ENCODE results near the gene NUDT1.

Gene NUDT1

GRCh38 chr7:2272031-2272430 lies 30.0 kb downstream of the NUDT1 start:
- H3K4me1 Mint-ChIP-seq (ENCODE audit: low read depth) = no peaks in the 10 kb centered on the region
- H3K9me3 Mint-ChIP-seq = no peaks in the 10 kb centered on the region
- H3K36me3 Mint-ChIP-seq (ENCODE audit: low read depth) = no peaks in the 10 kb centered on the region
- H3K27me3 Mint-ChIP-seq (ENCODE audit: low read depth) = no peaks in the 10 kb centered on the region
- H3K4me3 Mint-ChIP-seq = no peak overlapping the region
- H3K27ac Mint-ChIP-seq = no peak overlapping the region

DNA sequence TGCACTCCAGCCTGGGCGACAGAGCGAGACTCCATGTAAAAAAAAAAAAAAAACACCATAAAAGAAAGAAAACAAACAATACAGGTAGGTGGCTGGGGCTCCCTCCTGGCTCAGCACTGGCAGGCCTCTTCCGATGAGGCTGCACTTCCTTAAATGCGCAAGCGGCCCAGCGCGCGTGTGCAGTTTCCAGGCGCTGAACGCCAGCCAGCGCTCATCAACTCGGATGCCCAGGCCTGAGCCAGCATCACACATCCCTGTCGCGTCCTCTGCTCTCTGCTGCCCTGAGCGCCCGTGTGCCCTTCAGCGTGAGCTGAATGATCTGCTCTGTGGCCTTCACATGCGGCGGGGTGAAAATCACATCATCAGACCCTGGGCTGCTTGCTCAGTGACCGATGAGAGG lies 31.8 kb downstream of the NUDT1 start:
- no peak overlapping the region for H3K27ac Mint-ChIP-seq
- H3K36me3 Mint-ChIP-seq (ENCODE audit: low read depth) = no peaks in the 10 kb centered on the region
- no peaks in the 10 kb centered on the region for H3K4me1 Mint-ChIP-seq (ENCODE audit: low read depth)
- no peaks in the 10 kb centered on the region for H3K27me3 Mint-ChIP-seq (ENCODE audit: low read depth)
- no peak overlapping the region for H3K4me3 Mint-ChIP-seq
- H3K9me3 Mint-ChIP-seq = no peaks in the 10 kb centered on the region

- Mint-ChIP-seq H3K27me3 (ENCODE audit: low read depth) (no peaks in the 10 kb centered on the region), H3K9me3 (no peaks in the 10 kb centered on the region), H3K4me1 (ENCODE audit: low read depth) (no peaks in the 10 kb centered on the region), H3K36me3 (ENCODE audit: low read depth) (no peaks in the 10 kb centered on the region), H3K27ac (no peak overlapping the region), H3K4me3 (no peak overlapping the region)
Observed at GRCh38 chr7:2274666-2275065, 32.6 kb downstream of the NUDT1 start.

DNA sequence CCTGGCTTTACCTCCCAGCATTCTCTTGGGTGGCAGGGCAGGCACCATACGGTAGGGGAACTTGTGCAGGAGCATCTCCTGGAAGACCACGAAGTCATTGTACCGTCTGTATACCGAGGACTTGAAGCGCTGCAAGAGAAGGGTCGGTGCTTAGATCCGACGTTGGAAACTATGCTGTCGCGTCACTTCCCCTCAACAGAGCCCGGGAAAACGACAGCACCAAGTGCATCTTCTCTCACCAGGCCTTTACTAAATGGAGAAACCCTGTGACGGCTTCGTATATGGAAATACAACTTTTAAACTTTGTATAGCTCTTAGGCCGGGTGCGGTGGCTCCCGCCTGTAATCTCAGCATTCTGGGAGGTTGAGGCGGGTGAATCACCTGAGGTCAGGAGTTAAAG lies 33.1 kb downstream of the NUDT1 start:
- Mint-ChIP-seq H3K36me3 (ENCODE audit: low read depth) (no peaks in the 10 kb centered on the region), H3K4me3 (no peak overlapping the region), H3K27ac (no peak overlapping the region), H3K4me1 (ENCODE audit: low read depth) (peaks cover 3% of the 10 kb centered on the region), H3K27me3 (ENCODE audit: low read depth) (no peaks in the 10 kb centered on the region), H3K9me3 (no peaks in the 10 kb centered on the region)

GRCh38 chr7:2276107-2276506 lies 34.1 kb downstream of the NUDT1 start:
- Mint-ChIP-seq H3K4me3 (no peak overlapping the region), H3K27ac (no peak overlapping the region), H3K9me3 (no peaks in the 10 kb centered on the region), H3K27me3 (ENCODE audit: low read depth) (no peaks in the 10 kb centered on the region), H3K4me1 (ENCODE audit: low read depth) (peaks cover 3% of the 10 kb centered on the region), H3K36me3 (ENCODE audit: low read depth) (no peaks in the 10 kb centered on the region)

GRCh38 chr7:2278026-2278425 lies 36.0 kb downstream of the NUDT1 start:
- H3K27me3 Mint-ChIP-seq (ENCODE audit: low read depth) = no peaks in the 10 kb centered on the region
- peaks cover 3% of the 10 kb centered on the region for H3K4me1 Mint-ChIP-seq (ENCODE audit: low read depth)
- H3K27ac Mint-ChIP-seq = no peak overlapping the region
- H3K4me3 Mint-ChIP-seq = no peak overlapping the region
- no peaks in the 10 kb centered on the region for H3K36me3 Mint-ChIP-seq (ENCODE audit: low read depth)
- no peaks in the 10 kb centered on the region for H3K9me3 Mint-ChIP-seq

DNA sequence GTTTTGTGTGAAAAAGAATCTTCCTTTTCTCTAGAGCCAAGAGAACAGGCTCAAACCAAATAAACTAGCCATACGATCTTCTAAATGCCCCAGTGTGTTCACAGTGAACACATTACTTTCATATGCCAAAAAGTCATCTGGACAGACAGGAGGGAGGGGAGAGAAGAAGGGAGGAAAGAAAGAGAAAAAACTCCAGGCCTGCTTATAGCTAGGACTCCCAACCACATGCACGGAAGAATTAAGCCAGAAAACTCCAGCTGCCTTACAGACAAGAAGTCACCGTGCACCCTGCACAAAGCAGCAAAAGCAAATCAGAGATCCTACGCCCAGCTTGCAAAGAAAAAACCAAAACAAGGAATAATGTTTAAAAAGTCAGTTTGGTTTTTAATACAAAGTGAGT lies 37.9 kb downstream of the NUDT1 start:
- no peak overlapping the region for H3K4me3 Mint-ChIP-seq
- no peak overlapping the region for H3K27ac Mint-ChIP-seq
- no peaks in the 10 kb centered on the region for H3K36me3 Mint-ChIP-seq (ENCODE audit: low read depth)
- H3K4me1 Mint-ChIP-seq (ENCODE audit: low read depth) = peaks cover 3% of the 10 kb centered on the region
- no peaks in the 10 kb centered on the region for H3K27me3 Mint-ChIP-seq (ENCODE audit: low read depth)
- H3K9me3 Mint-ChIP-seq = no peaks in the 10 kb centered on the region

DNA sequence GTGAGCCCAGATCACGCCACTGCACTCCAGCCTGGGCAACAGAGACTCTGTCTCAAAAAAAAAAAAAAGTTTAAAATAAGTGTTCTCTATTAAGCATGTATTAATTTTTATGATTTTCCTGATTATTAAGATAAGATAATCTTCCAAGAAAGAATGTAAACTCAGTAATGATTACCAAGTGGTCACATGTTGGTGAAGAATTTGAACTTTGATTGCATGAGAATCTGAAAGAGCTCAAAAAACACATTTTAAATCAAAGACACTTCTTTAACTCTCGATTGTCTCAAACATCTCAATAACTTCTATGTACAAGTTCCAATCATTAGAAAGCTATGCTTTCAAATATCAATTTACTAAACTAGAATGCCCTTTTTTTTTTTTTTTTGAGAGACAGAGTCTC lies 38.4 kb downstream of the NUDT1 start:
- H3K27me3 Mint-ChIP-seq (ENCODE audit: low read depth) = no peaks in the 10 kb centered on the region
- no peaks in the 10 kb centered on the region for H3K9me3 Mint-ChIP-seq
- H3K36me3 Mint-ChIP-seq (ENCODE audit: low read depth) = no peaks in the 10 kb centered on the region

GRCh38 chr7:2281541-2281940 lies 39.5 kb downstream of the NUDT1 start:
- Mint-ChIP-seq H3K36me3 (ENCODE audit: low read depth) (no peaks in the 10 kb centered on the region), H3K9me3 (no peaks in the 10 kb centered on the region), H3K27ac (no peak overlapping the region), H3K4me1 (ENCODE audit: low read depth) (peaks cover 3% of the 10 kb centered on the region), H3K4me3 (no peak overlapping the region), H3K27me3 (ENCODE audit: low read depth) (no peaks in the 10 kb centered on the region)

More for the DNA sequence above, 38.4 kb downstream of the NUDT1 start:
- no peak overlapping the region for H3K4me3 Mint-ChIP-seq
- H3K27ac Mint-ChIP-seq = no peak overlapping the region
- peaks cover 3% of the 10 kb centered on the region for H3K4me1 Mint-ChIP-seq (ENCODE audit: low read depth)

DNA sequence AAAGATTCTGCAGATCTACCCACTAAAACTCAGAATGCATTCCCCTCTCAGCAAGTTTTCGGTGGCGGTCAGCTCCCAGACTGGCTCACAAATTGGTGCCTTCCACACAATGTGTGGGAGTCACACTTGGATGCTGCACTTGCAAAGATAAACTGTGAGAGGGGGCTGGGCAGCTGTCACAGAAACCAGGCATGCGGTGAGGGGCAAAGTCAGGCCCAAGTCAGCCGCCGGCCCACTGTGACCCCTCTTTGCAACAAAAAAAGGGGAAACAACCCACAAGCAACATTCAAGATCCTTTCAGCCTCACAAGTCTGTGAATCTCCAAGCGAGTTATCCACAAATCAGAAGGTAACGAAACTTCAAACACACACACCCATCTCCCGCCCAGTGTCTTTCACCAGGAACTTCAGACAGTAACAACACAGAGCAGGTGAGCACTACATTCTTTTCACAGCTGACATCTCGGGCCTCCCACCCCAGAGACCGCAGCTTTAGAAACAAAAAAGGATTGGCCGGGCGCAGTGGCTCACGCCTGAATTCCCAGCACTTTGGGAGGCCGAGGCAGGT lies 40.2 kb downstream of the NUDT1 start:
- Mint-ChIP-seq H3K36me3 (ENCODE audit: low read depth) (no peaks in the 10 kb centered on the region), H3K27me3 (ENCODE audit: low read depth) (no peaks in the 10 kb centered on the region), H3K4me3 (no peak overlapping the region), H3K27ac (no peak overlapping the region), H3K9me3 (no peaks in the 10 kb centered on the region), H3K4me1 (ENCODE audit: low read depth) (peaks cover 3% of the 10 kb centered on the region)

GRCh38 chr7:2283074-2283473 lies 41.0 kb downstream of the NUDT1 start:
- Mint-ChIP-seq H3K4me1 (ENCODE audit: low read depth) (peaks cover 3% of the 10 kb centered on the region), H3K9me3 (no peaks in the 10 kb centered on the region), H3K27ac (no peak overlapping the region), H3K27me3 (ENCODE audit: low read depth) (no peaks in the 10 kb centered on the region), H3K4me3 (no peak overlapping the region), H3K36me3 (ENCODE audit: low read depth) (no peaks in the 10 kb centered on the region)

- no peaks in the 10 kb centered on the region for H3K4me1 Mint-ChIP-seq (ENCODE audit: low read depth)
- H3K27ac Mint-ChIP-seq = no peak overlapping the region
- H3K4me3 Mint-ChIP-seq = no peak overlapping the region
- H3K27me3 Mint-ChIP-seq (ENCODE audit: low read depth) = no peaks in the 10 kb centered on the region
- no peaks in the 10 kb centered on the region for H3K36me3 Mint-ChIP-seq (ENCODE audit: low read depth)
- H3K9me3 Mint-ChIP-seq = no peaks in the 10 kb centered on the region
Observed at GRCh38 chr7:2287745-2288144, 45.7 kb downstream of the NUDT1 start.

DNA sequence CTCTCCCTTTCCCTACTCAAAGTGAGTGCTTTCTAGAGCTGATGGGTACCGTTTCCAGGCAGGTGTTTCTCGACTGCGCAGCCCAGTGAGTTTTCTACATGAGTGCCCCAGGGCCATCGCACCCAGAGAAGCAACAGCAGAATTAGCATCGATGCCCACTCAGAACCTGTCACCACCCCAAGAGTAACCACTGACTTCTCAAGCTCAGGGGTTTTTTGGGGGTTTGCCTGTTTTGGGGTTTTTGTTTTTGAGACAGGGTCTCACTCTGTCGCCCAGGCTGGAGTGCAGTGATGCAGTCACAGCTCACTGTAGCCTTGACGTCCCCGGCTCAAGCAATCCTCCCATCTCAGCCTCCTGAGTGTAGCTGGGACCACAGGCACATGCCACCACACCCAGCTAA lies 46.5 kb downstream of the NUDT1 start:
- H3K36me3 Mint-ChIP-seq (ENCODE audit: low read depth) = no peaks in the 10 kb centered on the region
- no peaks in the 10 kb centered on the region for H3K9me3 Mint-ChIP-seq
- H3K4me1 Mint-ChIP-seq (ENCODE audit: low read depth) = no peaks in the 10 kb centered on the region

DNA sequence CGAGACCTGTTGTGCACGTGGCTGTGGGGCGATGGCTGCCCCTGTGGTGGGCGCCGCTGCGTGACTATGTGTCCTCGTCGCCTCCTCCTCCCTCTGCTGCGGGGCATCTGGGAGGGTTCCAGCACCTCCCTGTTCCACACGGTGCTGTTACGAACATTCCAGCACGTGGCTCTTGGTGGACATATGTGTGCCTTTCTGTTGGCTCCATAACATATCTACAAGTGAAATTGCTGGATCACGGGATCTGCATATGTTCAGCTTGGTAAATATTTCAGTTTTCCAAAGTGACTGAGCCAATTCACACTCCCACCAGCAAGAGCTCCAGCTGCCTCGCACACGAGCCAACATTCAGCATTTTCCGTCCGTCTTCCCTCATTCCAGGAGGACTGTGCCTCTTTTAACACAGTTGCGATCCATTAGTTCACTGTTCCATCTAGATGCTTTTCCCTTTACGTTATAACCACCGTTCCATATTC lies 47.1 kb downstream of the NUDT1 start:
- Mint-ChIP-seq H3K4me3 (no peak overlapping the region), H3K27me3 (ENCODE audit: low read depth) (no peaks in the 10 kb centered on the region), H3K9me3 (no peaks in the 10 kb centered on the region), H3K36me3 (ENCODE audit: low read depth) (no peaks in the 10 kb centered on the region), H3K27ac (no peak overlapping the region), H3K4me1 (ENCODE audit: low read depth) (no peaks in the 10 kb centered on the region)

More for the DNA sequence above, 46.5 kb downstream of the NUDT1 start:
- H3K27me3 Mint-ChIP-seq (ENCODE audit: low read depth) = no peaks in the 10 kb centered on the region
- no peak overlapping the region for H3K4me3 Mint-ChIP-seq
- no peak overlapping the region for H3K27ac Mint-ChIP-seq

DNA sequence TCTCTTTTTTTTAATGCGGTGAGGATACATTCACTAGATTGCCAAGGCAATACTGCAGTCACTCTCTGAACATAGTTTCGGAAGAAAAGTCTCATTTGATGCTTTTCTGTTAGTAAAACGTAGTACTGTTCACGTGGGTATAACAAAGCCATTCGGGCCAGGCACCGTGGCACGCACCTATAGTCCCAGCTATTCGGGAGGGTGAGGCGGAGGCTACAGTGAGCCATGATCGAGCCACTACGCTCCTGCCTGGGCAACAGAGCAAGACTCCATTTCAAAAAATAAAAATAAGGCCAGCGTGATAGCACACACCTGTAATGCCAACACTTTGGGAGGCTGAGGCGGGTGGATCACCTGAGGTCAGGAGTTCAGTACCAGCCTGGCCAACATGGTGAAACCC lies 47.6 kb downstream of the NUDT1 start:
- Mint-ChIP-seq H3K27ac (no peak overlapping the region), H3K36me3 (ENCODE audit: low read depth) (no peaks in the 10 kb centered on the region), H3K4me3 (no peak overlapping the region), H3K9me3 (no peaks in the 10 kb centered on the region), H3K4me1 (ENCODE audit: low read depth) (no peaks in the 10 kb centered on the region), H3K27me3 (ENCODE audit: low read depth) (no peaks in the 10 kb centered on the region)

DNA sequence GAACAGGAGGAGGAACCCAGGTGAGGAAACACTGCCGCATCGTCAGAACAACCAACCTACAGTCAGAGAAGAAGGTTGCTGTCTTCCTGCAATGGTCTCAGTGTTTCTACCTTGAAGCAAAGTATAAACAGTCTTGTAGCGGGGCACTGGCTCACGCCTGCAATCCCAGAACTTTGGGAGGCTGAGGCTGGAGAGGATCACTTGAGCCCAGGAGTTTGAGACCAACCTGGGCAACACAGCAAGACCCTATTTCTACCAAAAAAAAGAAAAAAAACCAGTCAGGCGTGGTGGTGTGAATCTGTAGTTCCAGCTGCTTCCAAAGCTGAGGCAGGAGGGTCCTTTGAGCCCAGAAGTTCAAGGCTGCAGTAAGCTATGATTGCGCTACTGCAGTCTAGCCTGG lies 48.9 kb downstream of the NUDT1 start:
- Mint-ChIP-seq H3K4me1 (ENCODE audit: low read depth) (no peaks in the 10 kb centered on the region), H3K27ac (no peak overlapping the region), H3K36me3 (ENCODE audit: low read depth) (no peaks in the 10 kb centered on the region), H3K27me3 (ENCODE audit: low read depth) (no peaks in the 10 kb centered on the region), H3K4me3 (no peak overlapping the region), H3K9me3 (no peaks in the 10 kb centered on the region)

All from T-helper 1 cell treated with Interleukin-12 subunit alpha and Interleukin-12 subunit beta and Interleukin-4 antibody, amounts not matched to agents 30 μg/mL and 1 μg/mL, for 36 hours (primary cell).